ENCODE results near the gene ZNF514.
"Not testable (repeated sequence)": the region's sequence is repeated elsewhere in the genome, so short reads cannot be mapped to it uniquely, and the experiment has no call there.

Gene ZNF514

GRCh38 chr2:95110395-95110794 lies 49.3 kb downstream of the ZNF514 start:
- no peak for ATAC-seq (ENCODE audit: low read depth)
- no peaks in the 10 kb centered on the region for H3K9me3 Mint-ChIP-seq
- H3K4me1 Mint-ChIP-seq, result peaks cover 4% of the 10 kb centered on the region
- H3K27ac Mint-ChIP-seq, result no peak overlapping the region
- H3K27me3 Mint-ChIP-seq, result no peaks in the 10 kb centered on the region
- no peak overlapping the region for H3K4me3 Mint-ChIP-seq
- peaks cover 35% of the 10 kb centered on the region for H3K36me3 Mint-ChIP-seq
- DNase-seq (ENCODE audit: low spot score in 2 of 2), result no peak

GRCh38 chr2:95109260-95109659 lies 50.4 kb downstream of the ZNF514 start:
- Mint-ChIP-seq H3K4me3 (no peak overlapping the region), H3K9me3 (no peaks in the 10 kb centered on the region), H3K4me1 (peaks cover 3% of the 10 kb centered on the region), H3K27me3 (no peaks in the 10 kb centered on the region), H3K27ac (no peak overlapping the region), H3K36me3 (peaks cover 39% of the 10 kb centered on the region)
- DNase-seq (ENCODE audit: low spot score in 2 of 2) (no peak), ATAC-seq (ENCODE audit: low read depth) (no peak)

GRCh38 chr2:95106081-95106480 lies 53.6 kb downstream of the ZNF514 start:
- no peak for DNase-seq (ENCODE audit: low spot score in 2 of 2)
- H3K9me3 Mint-ChIP-seq, result no peaks in the 10 kb centered on the region
- peaks cover 51% of the 10 kb centered on the region for H3K36me3 Mint-ChIP-seq
- H3K4me3 Mint-ChIP-seq, result no peak overlapping the region
- peaks cover 3% of the 10 kb centered on the region for H3K4me1 Mint-ChIP-seq
- ATAC-seq (ENCODE audit: low read depth), result no peak
- no peak overlapping the region for H3K27ac Mint-ChIP-seq
- H3K27me3 Mint-ChIP-seq, result no peaks in the 10 kb centered on the region

GRCh38 chr2:95104606-95105005 lies 55.0 kb downstream of the ZNF514 start:
- peaks cover 1% of the 10 kb centered on the region for H3K9me3 Mint-ChIP-seq
- DNase-seq (ENCODE audit: low spot score in 2 of 2) (no peak), ATAC-seq (ENCODE audit: low read depth) (no peak)
- H3K36me3 Mint-ChIP-seq, result peaks cover 53% of the 10 kb centered on the region
- H3K27ac Mint-ChIP-seq, result no peak overlapping the region
- H3K4me1 Mint-ChIP-seq, result peaks cover 3% of the 10 kb centered on the region
- no peaks in the 10 kb centered on the region for H3K27me3 Mint-ChIP-seq
- H3K4me3 Mint-ChIP-seq, result no peak overlapping the region

GRCh38 chr2:95099910-95100309 lies 59.7 kb downstream of the ZNF514 start:
- Mint-ChIP-seq H3K9me3 (peaks cover 1% of the 10 kb centered on the region), H3K36me3 (peaks cover 62% of the 10 kb centered on the region), H3K27me3 (no peaks in the 10 kb centered on the region), H3K4me1 (peaks cover 5% of the 10 kb centered on the region), H3K4me3 (no peak overlapping the region), H3K27ac (no peak overlapping the region)
- no peak for ATAC-seq (ENCODE audit: low read depth)
- DNase-seq (ENCODE audit: low spot score in 2 of 2), result no peak

GRCh38 chr2:95098273-95098672 lies 61.4 kb downstream of the ZNF514 start:
- DNase-seq (ENCODE audit: low spot score in 2 of 2); H3K27ac Mint-ChIP-seq; H3K4me1 Mint-ChIP-seq; ATAC-seq (ENCODE audit: low read depth); H3K9me3 Mint-ChIP-seq; H3K27me3 Mint-ChIP-seq; H3K4me3 Mint-ChIP-seq: not testable (repeated sequence)
- H3K36me3 Mint-ChIP-seq, result peaks cover 70% of the 10 kb centered on the region
